HepG2 (cell line): Measurements from ENCODE around the gene PLAGL2. TPM values are rescaled to one million over a fixed set of nuclear protein-coding genes. Genes with fewer than 3 reads are reported as not detected.

Experiments
- CBX1 ChIP-seq: IDR thresholded peaks from one replicate; pipeline ENCODE4 v1.6.1; 2016; ENCODE audit warnings: antibody characterized with exemption, low read depth
- CSRNP1 ChIP-seq: sonication (generic); formaldehyde crosslinking; IDR thresholded peaks from 2 replicates; pipeline ENCODE4 v1.8.1; 2023; ENCODE audit warnings: mild to moderate bottlenecking, missing genetic modification reagents
- ELF1 ChIP-seq: sonication (generic); formaldehyde crosslinking; IDR thresholded peaks from 2 replicates; pipeline ENCODE4 v1.4.0; 2020; ENCODE audit warnings: missing genetic modification reagents
- EP300 ChIP-seq, 3 experiments: sonication (generic) in 1 of 3; formaldehyde crosslinking in 1 of 3; IDR thresholded peaks; 2 replicates each; pipeline versions ENCODE4 v1.5.1 to v1.6.1; 2011 to 2020; ENCODE audit warnings: low read depth in 2 of 3, low read length in 2 of 3, borderline replicate concordance in 1 of 3, improper control_type of control experiment in 1 of 3, mild to moderate bottlenecking in 1 of 3, missing genetic modification reagents in 1 of 3, moderate library complexity in 1 of 3
- KAT8 ChIP-seq: IDR thresholded peaks from 2 replicates; pipeline ENCODE4 v1.6.1; 2016; ENCODE audit warnings: missing genetic modification reagents, missing compliant biosample characterization
- MBNL3 ChIP-seq: fragments of 250-450 bp; sonication (Bioruptor Pico); conservative IDR thresholded peaks from 2 replicates; pipeline ENCODE4 v1.8.0; 2022; ENCODE audit warnings: mild to moderate bottlenecking, inconsistent platforms
- PRDM10 ChIP-seq: sonication (generic); formaldehyde crosslinking; IDR thresholded peaks from 2 replicates; pipeline ENCODE4 v1.4.0; 2020; ENCODE audit warnings: low read depth, missing genetic modification reagents
- SNAPC4 ChIP-seq: sonication (generic); formaldehyde crosslinking; IDR thresholded peaks from 2 replicates; pipeline ENCODE4 v1.4.0; 2020; ENCODE audit warnings: mild to moderate bottlenecking, missing genetic modification reagents
- TSC22D2 ChIP-seq: sonication (generic); formaldehyde crosslinking; IDR thresholded peaks from 2 replicates; pipeline ENCODE4 v1.5.1; 2020; ENCODE audit warnings: missing genetic modification reagents, mild to moderate bottlenecking, borderline replicate concordance
- YEATS2 ChIP-seq: sonication (generic); formaldehyde crosslinking; IDR thresholded peaks from 2 replicates; pipeline ENCODE4 v1.4.0; 2020; ENCODE audit warnings: missing genetic modification reagents, borderline replicate concordance
- ZNF264 ChIP-seq: sonication (generic); formaldehyde crosslinking; IDR thresholded peaks from 2 replicates; pipeline ENCODE4 v1.4.0; 2020; ENCODE audit warnings: missing genetic modification reagents
- ZNF557 ChIP-seq: sonication (generic); formaldehyde crosslinking; IDR thresholded peaks from 2 replicates; pipeline ENCODE4 v1.4.0; 2020; ENCODE audit warnings: missing genetic modification reagents
- ZNF572 ChIP-seq: sonication (generic); formaldehyde crosslinking; IDR thresholded peaks from 2 replicates; pipeline ENCODE4 v1.5.1; 2020; ENCODE audit warnings: mild to moderate bottlenecking, missing genetic modification reagents
- polyA plus RNA-seq, 8 experiments: library from polyadenylated mRNA; depleted of rRNA in 3 of 8; stranded (reverse) in 7 of 8; unstranded in 1 of 8; fragments of >200 nt; fragmentation: Illumina TruSeq in 4 of 8; extraction: Trizol in 4 of 8; gene quantifications; 2 replicates each; pipeline versions ENCODE4 v1.2.1 to v1.2.3, GENCODE V29; 2011 to 2016; ENCODE audit warnings: low read depth in 4 of 8, missing spikeins in 1 of 8, mixed read lengths in 1 of 8; ENCODE audit not compliant: insufficient read depth in 1 of 8
- total RNA-seq, 5 experiments: library from RNA; depleted of rRNA; stranded (reverse); fragments of >200 nt; fragmentation: Illumina TruSeq; extraction: Trizol; gene quantifications; 2 replicates each; pipeline ENCODE4 v1.2.3, GENCODE V29; 2016; ENCODE audit warnings: low read depth in 1 of 5
- TF ChIP-seq, protein P1 (sequence below): sonication (generic); formaldehyde crosslinking; IDR thresholded peaks from 2 replicates; pipeline ENCODE4 v1.5.1; 2020; ENCODE audit warnings: mild to moderate bottlenecking, moderate library complexity, missing genetic modification reagents

Gene PLAGL2
- total and polyA plus RNA-seq, 2 of the 13 experiments (the other 11 are each of a cell fraction or from before 2014, with no cell fraction given), result 15.2 to 15.3 TPM

- peak; percentile 58; the same call in 1 of the 2 replicates for TF ChIP-seq ZNF264 (CRISPR knock-in tag)
- TF ChIP-seq YEATS2 (CRISPR knock-in tag), result peak; percentile 23; the same call in 1 of the 2 replicates
- no peak for TF ChIP-seq CSRNP1
- peak in 1 of 2 experiments; percentile 73; a peak in 2 of 4 replicates for TF ChIP-seq EP300 (IDR thresholded peaks at IDR 0.05; ENCODE audit: low read depth in 2 of 2, low read length in 2 of 2)
- no peak for TF ChIP-seq EP300 (CRISPR knock-in tag; IDR thresholded peaks at IDR 0.05; ENCODE audit: borderline replicate concordance)
- peak; percentile 82 for TF ChIP-seq ELF1 (CRISPR knock-in tag)
- TF ChIP-seq KAT8, result peak; percentile 49; the same call in 1 of the 2 replicates
- TF ChIP-seq, protein P1, sequence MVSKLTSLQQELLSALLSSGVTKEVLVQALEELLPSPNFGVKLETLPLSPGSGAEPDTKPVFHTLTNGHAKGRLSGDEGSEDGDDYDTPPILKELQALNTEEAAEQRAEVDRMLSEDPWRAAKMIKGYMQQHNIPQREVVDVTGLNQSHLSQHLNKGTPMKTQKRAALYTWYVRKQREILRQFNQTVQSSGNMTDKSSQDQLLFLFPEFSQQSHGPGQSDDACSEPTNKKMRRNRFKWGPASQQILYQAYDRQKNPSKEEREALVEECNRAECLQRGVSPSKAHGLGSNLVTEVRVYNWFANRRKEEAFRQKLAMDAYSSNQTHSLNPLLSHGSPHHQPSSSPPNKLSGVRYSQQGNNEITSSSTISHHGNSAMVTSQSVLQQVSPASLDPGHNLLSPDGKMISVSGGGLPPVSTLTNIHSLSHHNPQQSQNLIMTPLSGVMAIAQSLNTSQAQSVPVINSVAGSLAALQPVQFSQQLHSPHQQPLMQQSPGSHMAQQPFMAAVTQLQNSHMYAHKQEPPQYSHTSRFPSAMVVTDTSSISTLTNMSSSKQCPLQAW (CRISPR knock-in tag), result peak; percentile 87
- TF ChIP-seq TSC22D2, result no peak
- no peak for TF ChIP-seq ZNF557 (CRISPR knock-in tag)
- TF ChIP-seq SNAPC4 (CRISPR knock-in tag), result no peak
- TF ChIP-seq MBNL3 (CRISPR knock-in tag), result no peak
- peak; percentile 24; the same call in 1 of the 2 replicates for TF ChIP-seq ZNF572 (CRISPR knock-in tag)
- TF ChIP-seq PRDM10 (CRISPR knock-in tag), result 0 out of 2 replicates have a peak, but pooled peaks have one; percentile 50
- no peak for TF ChIP-seq CBX1
These were observed 27.9 kb upstream of the PLAGL2 start (continued) for GRCh38 chr20:32235331-32236047.
